Measurements from ENCODE around the gene GLIS1.

GRCh38 chr1:53541263-53541625 lies 197.7 kb downstream of the GLIS1 start:
- TF ChIP-seq CTCF (IDR thresholded peaks at IDR 0.05) (no peak), POLR2A (IDR thresholded peaks at IDR 0.05) (no peak)

All from lower leg skin (tissue), 3 donors.